Measurements from ENCODE around the gene AP1S1.

- TF ChIP-seq GATA2 (IDR thresholded peaks at IDR 0.05; ENCODE audit: low read depth, low read length): no peak
- no peak for TF ChIP-seq GATA3 (IDR thresholded peaks at IDR 0.05; ENCODE audit: low read depth, low read length)
These were observed 54.5 kb downstream of the AP1S1 start for GRCh38 chr7:101208794-101209193.
